Left ventricle myocardium inferior (tissue), 1 donor: ENCODE data around the gene CCDC182. TPM values are rescaled to one million over a fixed set of nuclear protein-coding genes. Genes with fewer than 3 reads are reported as not detected.

ENCODE experiments used
- DNase-seq: peaks from one replicate; pipeline ENCODE4 v3.0.0-alpha.2; 2020
- H3K27ac ChIP-seq: fragments of 200-600 bp; replicated peaks from 2 replicates; pipeline ENCODE4 v1.8.0; 2021
- H3K27me3 ChIP-seq: fragments of 200-600 bp; 2 replicates; pipeline ENCODE4 v1.8.0; 2021; ENCODE audit warnings: low read depth
- H3K36me3 ChIP-seq: fragments of 200-600 bp; 2 replicates; pipeline ENCODE4 v1.8.0; 2021
- H3K4me1 ChIP-seq: fragments of 200-600 bp; 2 replicates; pipeline ENCODE4 v1.8.0; 2021
- H3K4me3 ChIP-seq: fragments of 200-600 bp; 2 replicates; pipeline ENCODE4 v1.8.0; 2021; ENCODE audit warnings: mild to moderate bottlenecking, moderate library complexity
- H3K9me3 ChIP-seq: fragments of 200-600 bp; replicated peaks from 2 replicates; pipeline ENCODE4 v1.8.0; 2021
- CTCF ChIP-seq: fragments of 200-600 bp; IDR thresholded peaks from 2 replicates; pipeline ENCODE4 v1.8.0; 2021; ENCODE audit warnings: antibody characterized with exemption, mild to moderate bottlenecking, borderline replicate concordance
- intact Hi-C: fragments of 100-400 bp; cut with micrococcal nuclease; formaldehyde crosslinking; loops from one replicate; pipeline ENCODE4 v1.11.0; 2022
- total RNA-seq: library from RNA; stranded (reverse); fragmentation: NEBNext Ultra II Directional; extraction: Animal tissue kit (Norgen Biotek cat#: 25700); gene quantifications from one replicate; pipeline ENCODE4 v1.2.1, GENCODE V29; 2021
- donor health status: DM: no; HTN: yes; CAD: no; lungs with severe emphysema.

The CCDC182 gene
- total RNA-seq, 1 donor from 2014 or later = not detected

- H3K9me3 ChIP-seq = no peaks in the 10 kb centered on the region
- no peak for DNase-seq
- no peaks in the 10 kb centered on the region for H3K36me3 ChIP-seq
- peaks cover 33% of the 10 kb centered on the region for H3K27me3 ChIP-seq
- no peak for TF ChIP-seq CTCF
- intact Hi-C loops = no loop called here
- H3K27ac ChIP-seq = no peak overlapping the region
- H3K4me1 ChIP-seq = no peaks in the 10 kb centered on the region
- H3K4me3 ChIP-seq = no peak overlapping the region
Measured at GRCh38 chr17:57714665-57715180, 30.4 kb downstream of the CCDC182 start.

GRCh38 chr17:57713140-57713539 lies 32.0 kb downstream of the CCDC182 start:
- Histone ChIP-seq H3K9me3 (no peaks in the 10 kb centered on the region), H3K36me3 (no peaks in the 10 kb centered on the region), H3K4me1 (peaks cover 6% of the 10 kb centered on the region), H3K27ac (no peak overlapping the region), H3K27me3 (peaks cover 33% of the 10 kb centered on the region), H3K4me3 (no peak overlapping the region)
- no peak for TF ChIP-seq CTCF
- no peak for DNase-seq
- intact Hi-C loops = no loop called here

GRCh38 chr17:57708410-57708809 lies 36.7 kb downstream of the CCDC182 start:
- no peaks in the 10 kb centered on the region for H3K27me3 ChIP-seq
- TF ChIP-seq CTCF = peak; percentile 16
- intact Hi-C loops = no loop called here
- no peaks in the 10 kb centered on the region for H3K36me3 ChIP-seq
- H3K4me3 ChIP-seq = no peak overlapping the region
- H3K9me3 ChIP-seq = no peaks in the 10 kb centered on the region
- H3K27ac ChIP-seq = peak overlapping the region; percentile 56
- no peak for DNase-seq
- peaks cover 13% of the 10 kb centered on the region for H3K4me1 ChIP-seq

- Histone ChIP-seq H3K27me3 (no peaks in the 10 kb centered on the region), H3K4me1 (peaks cover 13% of the 10 kb centered on the region), H3K9me3 (no peaks in the 10 kb centered on the region), H3K4me3 (no peak overlapping the region), H3K36me3 (no peaks in the 10 kb centered on the region), H3K27ac (peak overlapping the region; percentile 56)
- DNase-seq = no peak
- TF ChIP-seq CTCF = no peak
- intact Hi-C loops = no loop called here
Measured at GRCh38 chr17:57707892-57708291, 37.2 kb downstream of the CCDC182 start.

GRCh38 chr17:57706761-57707160 lies 38.3 kb downstream of the CCDC182 start:
- H3K4me1 ChIP-seq = peaks cover 13% of the 10 kb centered on the region
- H3K27me3 ChIP-seq = no peaks in the 10 kb centered on the region
- no peaks in the 10 kb centered on the region for H3K9me3 ChIP-seq
- TF ChIP-seq CTCF = no peak
- H3K27ac ChIP-seq = no peak overlapping the region
- DNase-seq = no peak
- intact Hi-C loops = no loop called here
- H3K4me3 ChIP-seq = no peak overlapping the region
- H3K36me3 ChIP-seq = no peaks in the 10 kb centered on the region
